Natural killer cell (primary cell): ENCODE measurements around the gene DRAM2. TPM values are rescaled to one million over a fixed set of nuclear protein-coding genes. Genes with fewer than 3 reads are reported as not detected.

Experiments
- ATAC-seq, 3 donors: fragments of 150-1000 bp in 2 of 3; fragments of 200-7000 bp in 1 of 3; cut with Tn5 transposase; 1 replicate in 1 of 3; 2 replicates in 2 of 3; pipeline ENCODE4 v1.10.0; 2021; ENCODE audit warnings: mild to moderate bottlenecking in 2 of 3, moderate library complexity in 2 of 3
- DNase-seq, 2 donors: peaks; one replicate each; pipeline versions ENCODE4 v3.0.0 to v3.0.0-alpha.2; 2013 to 2021; ENCODE audit warnings: mixed read lengths in 1 of 2
- H3K27ac ChIP-seq: one replicate; pipeline ENCODE4 v1.5.1; 2013; ENCODE audit warnings: mild to moderate bottlenecking, low read length
- H3K27me3 ChIP-seq: one replicate; pipeline ENCODE4 v1.6.1; 2013; ENCODE audit warnings: low read length; ENCODE audit not compliant: control insufficient read depth, insufficient read depth
- H3K36me3 ChIP-seq: one replicate; pipeline ENCODE4 v1.6.1; 2013; ENCODE audit warnings: low read length; ENCODE audit not compliant: control insufficient read depth, insufficient read depth
- H3K4me1 ChIP-seq: one replicate; pipeline ENCODE4 v1.6.1; 2013; ENCODE audit warnings: low read length; ENCODE audit not compliant: control insufficient read depth, insufficient read depth
- H3K4me3 ChIP-seq: one replicate; pipeline ENCODE4 v1.5.1; 2013; ENCODE audit warnings: low read length
- H3K9me3 ChIP-seq: one replicate; pipeline ENCODE4 v1.6.1; 2013; ENCODE audit warnings: low read length; ENCODE audit not compliant: control insufficient read depth, insufficient read depth
- H3K27ac Mint-ChIP-seq, 2 donors: one replicate each; pipeline ENCODE4 v1.8.0; 2022; ENCODE audit warnings: mild to moderate bottlenecking in 2 of 2, mixed read lengths in 2 of 2, moderate library complexity in 1 of 2
- H3K27me3 Mint-ChIP-seq, 2 donors: one replicate each; pipeline ENCODE4 v1.8.0; 2022; ENCODE audit warnings: low read depth in 2 of 2, mixed read lengths in 2 of 2
- H3K36me3 Mint-ChIP-seq: one replicate; pipeline ENCODE4 v1.8.0; 2022; ENCODE audit warnings: mixed read lengths
- H3K4me1 Mint-ChIP-seq, 2 donors: one replicate each; pipeline ENCODE4 v1.8.0; 2022; ENCODE audit warnings: mixed read lengths in 2 of 2
- H3K4me3 Mint-ChIP-seq: one replicate; pipeline ENCODE4 v1.8.0; 2022; ENCODE audit warnings: mild to moderate bottlenecking, moderate library complexity, mixed read lengths
- H3K9me3 Mint-ChIP-seq, 2 donors: one replicate each; pipeline ENCODE4 v1.8.0; 2022; ENCODE audit warnings: mixed read lengths in 2 of 2
- CTCF ChIP-seq: fragments of 200-600 bp; IDR thresholded peaks from one replicate; pipeline ENCODE4 v1.8.0; 2022; ENCODE audit warnings: antibody characterized with exemption
- WGBS: methylation state at CpG from one replicate; pipeline ENCODE4 v1.1.7; 2013; ENCODE audit warnings: missing lambda C conversion rate; ENCODE audit not compliant: insufficient coverage; 5-methylcytosine and 5-hydroxymethylcytosine counted together
- intact Hi-C: fragments of 100-400 bp; cut with micrococcal nuclease; formaldehyde crosslinking; loops from one replicate; pipeline ENCODE4 v1.14.2; 2022
- total RNA-seq, 4 donors: library from RNA; stranded (reverse); fragments of 120-200 nt in 1 of 4; gene quantifications; one replicate each; pipeline versions ENCODE4 v1.2.3 to v1.2.4, GENCODE V29; 2013 to 2022

Gene DRAM2
- total RNA-seq, 3 donors from 2014 or later (not counting 1 experiment from before 2014, with no cell fraction given), result 35.8 to 40.8 (median 36.4) TPM

- TF ChIP-seq CTCF, result no peak
- peaks cover 43% of the 10 kb centered on the region for H3K36me3 ChIP-seq
- ATAC-seq (peak in 1 of 3 donors; percentile 21), DNase-seq (no peak)
- H3K9me3 Mint-ChIP-seq, result no peaks in the 10 kb centered on the region
- H3K27me3 ChIP-seq, result no peaks in the 10 kb centered on the region
- peak overlapping the region; percentile 75 for H3K27ac ChIP-seq
- peak overlapping the region in 1 of 2 donors; percentile 50 for H3K27ac Mint-ChIP-seq
- intact Hi-C loops, result no loop called here
- H3K27me3 Mint-ChIP-seq, result no peaks in the 10 kb centered on the region
- H3K4me1 Mint-ChIP-seq, result peaks cover 10 to 22% of the 10 kb centered on the region in 2 donors
- peaks cover 15% of the 10 kb centered on the region for H3K36me3 Mint-ChIP-seq
- peaks cover 7% of the 10 kb centered on the region for H3K4me1 ChIP-seq
- no peak overlapping the region for H3K4me3 ChIP-seq
- peak overlapping the region; percentile 45 for H3K4me3 Mint-ChIP-seq
- WGBS, result 50% methylated on average over 1 of the region's 3 CpGs
- H3K9me3 ChIP-seq, result no peaks in the 10 kb centered on the region
Measured at GRCh38 chr1:111127923-111128643, 11.8 kb downstream of the DRAM2 start.

- Histone ChIP-seq H3K27ac (no peak overlapping the region), H3K36me3 (peaks cover 49% of the 10 kb centered on the region), H3K4me3 (no peak overlapping the region), H3K4me1 (no peaks in the 10 kb centered on the region), H3K27me3 (no peaks in the 10 kb centered on the region), H3K9me3 (no peaks in the 10 kb centered on the region)
- no peaks in the 10 kb centered on the region for H3K9me3 Mint-ChIP-seq
- no peak for TF ChIP-seq CTCF
- H3K4me1 Mint-ChIP-seq, result peaks cover 18 to 28% of the 10 kb centered on the region in 2 donors
- H3K27ac Mint-ChIP-seq, result no peak overlapping the region
- DNase-seq, result no peak
- intact Hi-C loops, result no loop called here
- no peaks in the 10 kb centered on the region for H3K27me3 Mint-ChIP-seq
- peaks cover 22% of the 10 kb centered on the region for H3K36me3 Mint-ChIP-seq
- ATAC-seq, result no peak
- H3K4me3 Mint-ChIP-seq, result no peak overlapping the region
- 100% methylated on average over 1 of the region's 1 CpG for WGBS
Measured at GRCh38 chr1:111126354-111126753, 13.5 kb downstream of the DRAM2 start.

GRCh38 chr1:111116496-111116895 lies 23.4 kb downstream of the DRAM2 start:
- Histone ChIP-seq H3K36me3 (peaks cover 39% of the 10 kb centered on the region), H3K4me1 (no peaks in the 10 kb centered on the region), H3K4me3 (no peak overlapping the region), H3K9me3 (no peaks in the 10 kb centered on the region), H3K27me3 (no peaks in the 10 kb centered on the region), H3K27ac (no peak overlapping the region)
- no peaks in the 10 kb centered on the region for H3K36me3 Mint-ChIP-seq
- no peaks in the 10 kb centered on the region for H3K9me3 Mint-ChIP-seq
- intact Hi-C loops, result no loop called here
- H3K27me3 Mint-ChIP-seq, result no peaks in the 10 kb centered on the region
- ATAC-seq (no peak), DNase-seq (no peak)
- H3K4me1 Mint-ChIP-seq, result peaks cover 0 to 4% of the 10 kb centered on the region in 2 donors
- 100% methylated on average over 2 of the region's 2 CpGs for WGBS
- no peak overlapping the region for H3K4me3 Mint-ChIP-seq
- H3K27ac Mint-ChIP-seq, result no peak overlapping the region
- TF ChIP-seq CTCF, result no peak
